GM19351 (cell line): ENCODE results near the gene GOPC.

Source experiments
- ATAC-seq: cut with Tn5 transposase; IDR thresholded peaks from one replicate; pipeline ENCODE4 v1.9.1; 2021; ENCODE audit warnings: mild to moderate bottlenecking, moderate library complexity; ENCODE audit not compliant: unreplicated experiment

The GOPC gene

GRCh38 chr6:117597755-117598154, 4.6 kb downstream of the GOPC start:
- ATAC-seq, result no peak

DNA sequence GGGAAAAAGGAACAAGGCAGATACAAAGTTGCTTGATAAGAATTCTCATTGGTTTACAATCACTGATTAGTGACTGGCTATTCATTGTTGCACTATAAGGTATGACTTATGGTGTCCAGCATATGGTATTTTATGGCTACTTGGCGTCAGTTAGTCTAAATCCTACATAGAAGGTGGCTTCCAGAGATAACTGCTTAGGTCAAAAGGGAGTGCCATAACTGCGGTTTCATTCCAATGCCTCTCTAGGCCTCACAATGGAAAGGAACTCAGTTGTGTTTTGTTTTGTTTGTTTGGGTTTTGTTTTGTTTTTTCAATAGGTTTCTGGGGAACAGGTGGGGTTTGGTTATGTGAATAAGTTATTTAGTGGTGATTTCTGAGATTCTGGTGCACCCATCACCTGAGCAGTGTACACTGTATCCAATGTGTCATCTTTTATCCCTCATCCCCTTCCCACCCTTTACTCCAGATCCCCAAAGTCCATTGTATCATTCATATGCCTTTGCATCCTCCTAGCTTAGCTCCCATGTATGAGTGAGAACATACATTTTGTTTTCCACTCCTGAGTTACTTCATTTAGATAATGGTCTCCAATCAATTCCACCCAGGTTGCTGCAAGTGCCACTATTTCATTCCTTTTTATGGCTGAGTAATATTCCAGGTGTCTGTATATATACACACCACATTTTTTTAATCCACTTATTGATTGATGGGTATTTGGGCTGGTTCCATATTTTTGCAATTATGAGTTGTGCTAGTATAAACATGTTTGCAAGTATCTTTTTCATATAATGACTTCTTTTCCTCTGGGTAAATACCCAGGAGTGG, 7.0 kb downstream of the GOPC start:
- no peak for ATAC-seq

- ATAC-seq, result no peak
These were observed 9.1 kb downstream of the GOPC start for GRCh38 chr6:117592983-117593759.

- no peak for ATAC-seq
These were observed 10.9 kb downstream of the GOPC start for GRCh38 chr6:117591405-117591804.

- no peak for ATAC-seq
These were observed 11.9 kb downstream of the GOPC start for GRCh38 chr6:117590447-117590846.

GRCh38 chr6:117585647-117586046, 16.7 kb downstream of the GOPC start:
- ATAC-seq, result no peak

GRCh38 chr6:117574198-117574597, 28.1 kb downstream of the GOPC start:
- ATAC-seq, result no peak

DNA sequence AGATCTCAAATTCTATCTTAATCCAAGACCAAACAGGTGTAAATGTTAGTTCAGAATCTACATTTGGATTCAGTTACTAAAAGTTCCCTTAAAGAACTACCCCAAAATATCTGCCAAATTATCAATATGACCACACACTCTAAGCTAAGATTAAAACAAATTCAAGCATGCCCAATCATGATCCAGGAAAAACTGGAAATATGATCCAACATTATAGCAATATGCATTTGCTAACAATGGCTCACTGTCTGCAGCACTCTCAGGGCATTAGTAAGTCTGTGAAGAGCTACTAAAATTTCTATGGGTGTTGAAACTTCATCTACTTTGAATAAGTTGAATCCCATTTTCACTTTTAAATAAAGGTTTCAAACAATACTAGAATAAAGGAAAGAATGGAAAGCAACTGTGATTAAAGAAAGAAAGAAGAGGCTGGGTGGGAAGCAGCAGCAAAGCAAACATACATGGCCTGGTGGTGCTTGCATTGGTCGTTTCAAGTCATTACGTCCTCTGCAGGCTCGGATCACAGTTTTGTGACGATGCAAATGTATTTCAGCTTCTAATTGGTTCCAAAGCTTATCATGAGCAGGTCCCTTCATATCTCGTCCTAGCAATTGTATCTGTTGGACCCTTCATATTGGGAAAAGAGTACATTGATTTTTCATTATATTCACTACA, 29.2 kb downstream of the GOPC start:
- no peak for ATAC-seq

GRCh38 chr6:117568831-117569410, 33.4 kb downstream of the GOPC start:
- no peak for ATAC-seq

DNA sequence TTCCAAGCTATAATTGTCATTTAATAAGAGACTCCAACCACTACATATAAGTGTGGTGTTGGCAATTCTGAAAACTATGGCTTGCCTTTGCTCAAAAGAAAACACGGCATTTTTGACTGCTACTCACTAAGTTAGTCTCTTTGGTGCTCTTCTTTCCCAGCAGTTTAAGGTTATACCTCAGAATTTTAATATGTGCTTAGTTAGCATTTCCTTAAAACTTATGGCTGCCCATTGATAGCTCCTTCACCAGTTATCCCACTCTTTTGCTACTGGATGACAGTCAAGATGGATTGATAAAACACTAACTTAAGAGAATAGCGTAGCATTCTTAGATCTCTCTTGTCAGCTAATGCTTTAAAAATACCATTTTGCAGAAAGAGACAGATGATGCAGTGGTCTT, 34.1 kb downstream of the GOPC start:
- no peak for ATAC-seq

GRCh38 chr6:117564681-117565080, 37.6 kb downstream of the GOPC start:
- no peak for ATAC-seq

- ATAC-seq, result no peak
These were observed 41.2 kb downstream of the GOPC start for GRCh38 chr6:117561128-117561527.

DNA sequence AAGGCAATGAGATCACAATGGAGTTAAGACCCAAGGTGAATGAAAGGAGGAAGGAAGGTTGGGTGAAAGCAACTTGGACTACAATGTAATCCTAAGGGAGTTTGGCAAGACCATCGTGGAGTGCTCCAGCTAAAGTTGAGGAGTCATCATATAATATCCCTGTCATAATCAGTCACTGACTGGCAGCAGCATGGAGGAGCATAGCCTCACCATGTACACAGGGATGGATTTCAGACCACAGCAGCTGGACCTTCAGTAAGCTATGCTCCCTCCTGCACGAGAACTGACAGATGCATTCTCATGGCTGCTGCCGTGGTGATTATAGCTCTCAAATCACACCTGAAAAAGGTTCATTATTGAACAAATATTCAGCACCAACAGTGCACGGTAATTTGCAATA, 43.0 kb downstream of the GOPC start:
- ATAC-seq, result no peak

GRCh38 chr6:117558818-117559217, 43.5 kb downstream of the GOPC start:
- no peak for ATAC-seq

DNA sequence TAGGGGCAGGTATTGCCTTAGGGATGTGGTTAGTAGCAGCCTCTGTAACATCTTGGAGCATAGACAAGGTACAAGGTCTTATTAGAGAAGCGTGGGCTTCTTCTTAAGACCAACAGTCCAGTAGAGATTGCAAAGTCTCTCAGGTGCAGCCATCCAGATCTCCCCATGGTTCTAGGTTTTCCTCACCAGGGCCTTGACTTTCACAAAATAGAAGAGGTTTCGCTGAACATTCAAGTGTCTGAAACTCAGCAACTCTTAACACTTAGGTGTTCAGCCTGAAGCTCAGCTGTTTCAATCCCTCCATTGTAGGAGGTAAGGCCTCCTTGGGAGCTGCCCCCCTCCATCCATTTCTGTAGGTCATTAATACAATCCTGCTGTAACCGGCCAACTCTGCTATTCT, 44.4 kb downstream of the GOPC start:
- no peak for ATAC-seq

DNA sequence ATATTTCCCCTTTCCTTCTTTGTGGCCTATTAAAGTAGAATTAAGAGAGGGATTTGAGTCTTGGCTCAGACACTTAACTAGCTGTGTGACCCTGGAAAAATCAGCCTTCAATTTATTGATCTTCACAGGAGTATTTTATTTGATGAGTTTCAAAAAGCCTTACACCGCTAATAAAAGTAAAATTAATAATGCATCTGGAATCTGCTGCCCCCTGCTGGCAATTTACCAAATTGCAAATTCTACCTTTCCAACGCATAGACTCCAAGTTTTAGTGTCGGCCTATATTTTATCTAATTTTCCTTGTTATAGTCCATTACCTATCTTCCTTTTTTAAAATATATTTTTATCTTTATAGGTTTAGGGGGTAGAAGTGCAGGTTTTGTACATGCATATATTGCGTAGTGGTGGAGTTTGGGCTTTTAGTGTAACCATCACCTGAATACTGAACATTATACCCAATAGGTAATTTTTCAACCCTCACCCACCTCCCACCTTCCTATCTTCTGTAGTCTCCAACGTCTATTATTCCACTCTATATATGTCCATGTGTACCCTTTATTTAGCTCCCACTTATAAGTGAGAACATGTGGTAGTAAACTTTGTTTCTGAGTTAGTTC, 46.3 kb downstream of the GOPC start:
- ATAC-seq, result no peak

DNA sequence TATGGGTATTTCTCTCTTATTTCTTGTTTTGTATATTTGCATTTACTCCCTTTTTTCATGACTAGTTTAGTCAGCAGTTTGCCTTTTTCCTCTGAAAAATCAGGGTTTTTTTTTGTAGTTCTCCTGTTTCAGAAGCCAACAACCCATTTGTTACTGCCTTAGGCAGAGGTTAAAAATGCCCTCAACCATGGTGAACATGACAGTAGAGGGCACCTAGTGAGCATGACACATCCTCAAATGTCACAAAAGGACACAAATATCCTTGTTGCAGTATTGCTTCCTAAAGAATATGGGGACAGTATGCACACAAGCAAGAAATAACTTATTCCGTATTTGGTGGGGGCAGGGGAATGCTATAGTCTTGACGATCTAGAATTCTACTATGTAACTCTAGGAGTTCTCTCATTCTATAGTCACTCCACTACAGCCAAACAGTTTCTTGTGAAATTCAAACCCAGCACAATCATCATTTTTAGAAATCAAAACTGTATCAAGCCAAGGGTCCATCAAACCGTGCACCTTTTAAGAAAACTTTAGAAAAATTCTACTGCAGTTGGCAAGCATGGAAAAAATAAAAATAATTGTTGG, 47.0 kb downstream of the GOPC start:
- ATAC-seq, result no peak

DNA sequence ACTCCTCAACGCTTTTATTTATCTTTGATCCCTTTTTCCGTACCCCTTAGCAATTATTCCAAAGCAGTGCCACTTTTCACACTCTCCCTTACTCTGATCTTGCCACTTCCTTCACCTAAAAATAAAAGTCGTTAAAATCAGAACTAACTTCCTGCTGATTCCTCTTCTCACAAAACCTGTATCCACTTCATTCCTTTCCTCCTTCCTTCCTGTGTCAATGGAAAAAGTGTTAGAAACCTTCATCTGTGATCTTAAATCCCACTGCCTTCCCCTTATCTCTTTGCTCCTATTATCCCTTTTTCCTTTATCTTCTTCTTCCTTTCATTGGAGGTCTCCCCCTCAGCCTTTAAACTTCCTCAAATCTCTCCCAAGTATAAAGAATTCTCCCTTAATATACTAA, 49.2 kb downstream of the GOPC start:
- ATAC-seq, result no peak

- ATAC-seq, result no peak
These were observed 49.7 kb downstream of the GOPC start for GRCh38 chr6:117552618-117553017.

GRCh38 chr6:117550618-117551242, 51.6 kb downstream of the GOPC start:
- ATAC-seq, result no peak
